C4-2B (cell line): ENCODE data around the gene PTPRN2.

Source experiments
- H3K27ac ChIP-seq: fragments of 450-650 bp; 2 replicates; pipeline ENCODE4 v1.5.1; 2017
- CTCF ChIP-seq: fragments of 450-650 bp; conservative IDR thresholded peaks from 2 replicates; pipeline ENCODE4 v1.5.1; 2017; ENCODE audit warnings: mild to moderate bottlenecking
- ZFX ChIP-seq: fragments of 450-650 bp; IDR thresholded peaks from 2 replicates; pipeline ENCODE4 v1.6.1; 2017

PTPRN2 gene

GRCh38 chr7:157893535-157894044, 694.0 kb downstream of the PTPRN2 start:
- TF ChIP-seq ZFX (no peak), CTCF (no peak)
- H3K27ac ChIP-seq, result no peak overlapping the region

GRCh38 chr7:157892751-157893523, 694.7 kb downstream of the PTPRN2 start:
- TF ChIP-seq CTCF (no peak), ZFX (no peak)
- H3K27ac ChIP-seq, result no peak overlapping the region

GRCh38 chr7:157890921-157891401, 696.7 kb downstream of the PTPRN2 start:
- H3K27ac ChIP-seq, result no peak overlapping the region
- no peak for TF ChIP-seq CTCF
- TF ChIP-seq ZFX, result no peak

- no peak overlapping the region for H3K27ac ChIP-seq
- TF ChIP-seq CTCF (no peak), ZFX (no peak; the same call in 1 of the 2 replicates)
These were observed 698.1 kb downstream of the PTPRN2 start for GRCh38 chr7:157889480-157889879.

- H3K27ac ChIP-seq, result no peak overlapping the region
- no peak for TF ChIP-seq ZFX
- TF ChIP-seq CTCF, result no peak
These were observed 699.0 kb downstream of the PTPRN2 start for GRCh38 chr7:157888579-157888978.

GRCh38 chr7:157887400-157887799, 700.2 kb downstream of the PTPRN2 start:
- no peak for TF ChIP-seq ZFX
- TF ChIP-seq CTCF, result no peak
- H3K27ac ChIP-seq, result no peak overlapping the region

GRCh38 chr7:157886711-157887110, 700.9 kb downstream of the PTPRN2 start:
- no peak overlapping the region for H3K27ac ChIP-seq
- TF ChIP-seq ZFX, result no peak
- no peak for TF ChIP-seq CTCF
